ENCODE results near the gene ASXL3.

GRCh38 chr18:33560686-33561370 lies 17.2 kb upstream of the ASXL3 start:
- TF ChIP-seq EZH2 (optimal IDR thresholded peaks at IDR 0.05; ENCODE audit: low read depth, low read length): no peak
- no peak for TF ChIP-seq CTCF (IDR thresholded peaks at IDR 0.05; ENCODE audit: low read length)
- no peak for TF ChIP-seq EZH2phosphoT487 (IDR thresholded peaks at IDR 0.05; ENCODE audit: low read length)

All from MM.1S (cell line).